GM12873 (cell line): Measurements from ENCODE around the gene STIM1.

ENCODE experiments used
- CTCF ChIP-seq: IDR thresholded peaks from 2 replicates; pipeline ENCODE4 v1.5.1; 2012; ENCODE audit warnings: low read depth, mild to moderate bottlenecking, moderate library complexity, low read length, control low read depth; ENCODE audit not compliant: insufficient read depth; ENCODE audit errors: missing control alignments

Gene STIM1

DNA sequence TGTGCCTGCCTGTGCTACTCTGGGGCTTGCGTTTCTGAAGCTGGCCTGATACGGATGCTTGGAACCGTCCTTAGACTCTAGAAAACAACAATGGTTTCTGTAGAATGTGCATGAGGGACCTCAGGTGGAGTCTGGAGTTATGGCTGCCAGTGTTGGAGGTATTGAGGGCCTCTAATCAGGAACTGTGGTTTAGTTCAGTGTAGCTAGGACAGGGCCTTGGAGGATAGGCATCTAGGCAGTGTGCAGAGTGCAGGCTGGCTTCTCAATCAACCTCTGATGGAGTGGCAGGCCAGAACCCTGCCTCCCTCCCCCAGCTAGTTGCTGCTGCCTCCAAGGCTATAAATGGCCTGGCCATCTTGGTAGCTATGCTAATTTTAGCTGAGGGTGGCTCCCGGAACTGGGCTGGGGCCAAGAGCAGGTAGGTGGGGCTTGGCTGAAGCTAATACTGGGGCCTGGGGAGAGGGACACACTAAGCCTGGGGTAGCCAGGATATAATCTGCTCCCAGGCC, 4.0 kb downstream of the STIM1 start:
- no peak for TF ChIP-seq CTCF

DNA sequence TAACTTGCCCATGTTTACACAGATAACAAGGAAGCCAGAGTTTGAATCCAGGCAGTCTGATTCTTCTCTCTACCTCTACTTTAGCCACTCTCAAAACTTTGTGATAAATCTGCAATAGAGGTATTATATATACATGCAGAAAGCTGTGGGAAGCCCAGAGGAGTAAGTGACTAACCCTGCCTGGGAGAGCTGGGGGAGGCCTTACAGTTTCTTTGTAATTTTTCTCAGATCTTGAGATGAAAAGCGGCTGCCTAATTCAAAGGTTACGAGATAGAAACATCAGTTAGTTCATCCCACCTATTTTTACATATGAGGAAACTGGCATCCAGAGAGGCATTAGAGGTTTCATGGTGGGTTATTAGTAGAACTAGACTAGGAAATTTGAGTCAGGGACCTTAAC, 4.9 kb downstream of the STIM1 start:
- no peak for TF ChIP-seq CTCF

DNA sequence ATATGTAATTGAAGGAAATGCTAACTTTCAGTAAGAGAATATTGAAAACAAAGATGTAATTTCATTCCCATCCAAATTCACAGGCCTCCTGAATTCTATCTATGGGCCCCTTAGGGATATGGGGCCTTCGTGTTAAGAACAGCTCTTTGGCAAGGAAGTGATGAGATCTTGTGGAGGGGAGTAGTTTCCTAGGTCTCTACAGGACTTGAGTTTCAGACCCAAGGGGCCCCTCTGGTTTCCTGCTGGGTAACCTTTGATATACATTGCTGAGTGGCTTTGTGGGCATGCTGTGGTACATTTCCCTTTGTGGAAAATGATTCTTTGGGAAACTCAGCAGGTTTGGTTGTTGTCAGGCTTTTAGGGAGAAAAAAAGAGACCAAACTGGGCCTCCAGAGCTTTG, 6.2 kb downstream of the STIM1 start:
- no peak for TF ChIP-seq CTCF

GRCh38 chr11:3865388-3866193, 10.1 kb downstream of the STIM1 start:
- no peak for TF ChIP-seq CTCF

DNA sequence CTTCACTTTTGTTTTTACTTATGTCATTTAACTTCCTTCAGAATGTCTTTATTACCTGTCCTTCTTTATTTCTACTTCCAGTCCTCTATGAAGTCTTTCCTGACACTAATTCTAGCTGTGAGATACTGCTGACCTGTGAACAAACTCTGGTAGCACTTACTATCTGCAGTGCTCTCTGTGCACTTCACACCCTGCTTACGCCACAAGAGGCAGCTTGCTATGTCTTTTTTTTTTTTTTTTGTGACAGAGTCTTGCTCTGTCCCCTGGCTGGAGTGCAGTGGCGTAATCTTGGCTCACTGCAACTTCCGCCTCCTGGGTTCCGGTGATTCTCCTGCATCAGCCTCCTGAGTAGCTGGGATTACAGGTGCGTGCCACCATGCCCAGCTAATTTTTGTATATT, 10.7 kb downstream of the STIM1 start:
- TF ChIP-seq CTCF: peak; percentile 35

- no peak for TF ChIP-seq CTCF
Measured at GRCh38 chr11:3866836-3867208, 11.4 kb downstream of the STIM1 start.

DNA sequence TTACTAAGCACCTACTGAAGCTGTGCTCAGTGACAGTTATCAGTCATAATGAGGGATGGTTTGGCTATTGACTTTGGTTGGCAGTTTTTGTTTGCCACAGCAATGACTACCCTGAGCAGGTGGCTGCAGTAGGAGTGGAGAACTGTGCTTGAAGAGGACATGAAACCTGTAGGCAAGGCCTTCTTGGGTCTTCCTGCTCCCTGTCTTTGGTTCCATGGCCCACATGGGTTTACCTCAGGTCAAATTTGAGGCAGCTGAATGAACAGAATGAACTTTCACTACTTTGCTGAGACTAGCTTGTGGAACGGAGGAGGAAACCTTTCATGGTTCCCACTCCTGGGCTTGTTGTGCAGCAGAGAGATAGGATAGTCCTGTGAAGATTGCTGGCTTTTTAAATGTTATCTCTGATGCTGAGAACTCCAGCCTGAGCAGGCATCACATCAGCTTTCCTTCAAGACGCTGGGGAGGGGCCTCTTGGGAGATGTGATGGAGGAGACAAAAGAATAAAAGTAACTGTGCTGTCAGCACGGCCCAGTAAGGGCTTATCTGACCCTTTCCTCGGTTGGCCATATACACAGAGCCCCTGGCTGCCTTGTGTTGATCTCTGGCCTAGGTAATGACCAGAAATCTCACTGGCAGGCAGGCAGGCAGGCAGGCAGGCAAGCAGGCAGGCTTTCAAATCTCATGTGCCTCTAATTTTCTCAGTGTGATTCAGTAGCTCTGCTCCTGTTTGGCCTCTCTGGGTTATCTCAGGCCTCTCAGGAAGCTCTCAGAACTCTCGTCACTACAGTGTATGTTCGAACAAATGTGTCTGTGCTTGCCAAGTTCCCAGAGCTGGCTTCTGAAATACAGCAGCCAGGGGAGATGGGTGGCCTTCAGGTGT, 12.0 kb downstream of the STIM1 start:
- TF ChIP-seq CTCF: no peak
